ENCODE measurements around the gene CARD19. TPM values are rescaled to one million over a fixed set of nuclear protein-coding genes. Genes with fewer than 3 reads are reported as not detected.

CARD19 gene
- polyA plus RNA-seq, 1 donor (not counting 4 experiments of a cell fraction or from before 2014, with no cell fraction given), result 36.7 TPM

GRCh38 chr9:93081081-93081529 lies 14.9 kb upstream of the CARD19 start:
- no peaks in the 10 kb centered on the region for H3K4me1 ChIP-seq (ENCODE audit: control insufficient read depth, extremely low read depth, insufficient read depth, low read length)
- H4K20me1 ChIP-seq (ENCODE audit: control insufficient read depth, extremely low read depth, insufficient read depth, low read length), result no peaks in the 10 kb centered on the region
- dilution Hi-C loops (cut with MboI; ENCODE audit: extremely low pct_ligation_motif_present, low sequenced_read_pairs), result no loop called here
- DNase-seq (ENCODE audit: low read depth, low spot score) (no peak), FAIRE-seq (no peak)
- H2AFZ ChIP-seq (ENCODE audit: control insufficient read depth, low read length), result no peak overlapping the region
- H3K9ac ChIP-seq (ENCODE audit: control insufficient read depth, extremely low read depth, insufficient read depth, low read length), result no peak overlapping the region
- no peaks in the 10 kb centered on the region for H3K9me3 ChIP-seq (ENCODE audit: control insufficient read depth, low read depth, low read length)
- H3K9me1 ChIP-seq (ENCODE audit: control insufficient read depth, extremely low read depth, insufficient read depth, low read length), result no peaks in the 10 kb centered on the region
- peaks cover 3% of the 10 kb centered on the region for H3K27me3 ChIP-seq (ENCODE audit: control insufficient read depth, extremely low read depth, insufficient read depth, low read length)
- no peak overlapping the region for H3K4me2 ChIP-seq (ENCODE audit: control insufficient read depth, extremely low read depth, insufficient read depth, low read depth, low read length)
- no peak overlapping the region for H3K27ac ChIP-seq (ENCODE audit: control insufficient read depth, insufficient read depth, low read length)
- H3K36me3 ChIP-seq (ENCODE audit: control insufficient read depth in 2 of 2, extremely low read depth in 1 of 2, insufficient read depth in 2 of 2, low read length in 2 of 2), result no peaks in the 10 kb centered on the region
- H3K4me3 ChIP-seq (ENCODE audit: control insufficient read depth in 2 of 3, extremely low read depth in 1 of 3, insufficient read depth in 2 of 3, low read depth in 1 of 3, low read length in 3 of 3), result no peak overlapping the region
- H3K79me2 ChIP-seq (ENCODE audit: control insufficient read depth, insufficient read depth, low read length), result no peaks in the 10 kb centered on the region
- TF ChIP-seq EZH2 (IDR thresholded peaks at IDR 0.05; ENCODE audit: low read length), result no peak
- no peak for TF ChIP-seq CTCF (optimal IDR thresholded peaks at IDR 0.05 in 1 of 3, IDR thresholded peaks at IDR 0.05 in 1 of 3, conservative IDR thresholded peaks at IDR 0.05 in 1 of 3; ENCODE audit: extremely low read depth in 1 of 3, insufficient read depth in 2 of 3, low read length in 3 of 3)

- Histone ChIP-seq H3K4me3 (ENCODE audit: control insufficient read depth in 2 of 3, extremely low read depth in 1 of 3, insufficient read depth in 2 of 3, low read depth in 1 of 3, low read length in 3 of 3) (no peak overlapping the region), H2AFZ (ENCODE audit: control insufficient read depth, low read length) (no peak overlapping the region), H3K9ac (ENCODE audit: control insufficient read depth, extremely low read depth, insufficient read depth, low read length) (no peak overlapping the region), H4K20me1 (ENCODE audit: control insufficient read depth, extremely low read depth, insufficient read depth, low read length) (no peaks in the 10 kb centered on the region), H3K36me3 (ENCODE audit: control insufficient read depth in 2 of 2, extremely low read depth in 1 of 2, insufficient read depth in 2 of 2, low read length in 2 of 2) (no peaks in the 10 kb centered on the region), H3K4me1 (ENCODE audit: control insufficient read depth, extremely low read depth, insufficient read depth, low read length) (no peaks in the 10 kb centered on the region), H3K9me3 (ENCODE audit: control insufficient read depth, low read depth, low read length) (no peaks in the 10 kb centered on the region), H3K27me3 (ENCODE audit: control insufficient read depth, extremely low read depth, insufficient read depth, low read length) (peaks cover under 1% of the 10 kb centered on the region), H3K9me1 (ENCODE audit: control insufficient read depth, extremely low read depth, insufficient read depth, low read length) (no peaks in the 10 kb centered on the region), H3K27ac (ENCODE audit: control insufficient read depth, insufficient read depth, low read length) (no peak overlapping the region), H3K4me2 (ENCODE audit: control insufficient read depth, extremely low read depth, insufficient read depth, low read depth, low read length) (no peak overlapping the region), H3K79me2 (ENCODE audit: control insufficient read depth, insufficient read depth, low read length) (no peaks in the 10 kb centered on the region)
- FAIRE-seq, result no peak
- DNase-seq (ENCODE audit: low read depth, low spot score), result no peak
- dilution Hi-C loops (cut with MboI; ENCODE audit: extremely low pct_ligation_motif_present, low sequenced_read_pairs), result no loop called here
- TF ChIP-seq CTCF (optimal IDR thresholded peaks at IDR 0.05 in 1 of 3, IDR thresholded peaks at IDR 0.05 in 1 of 3, conservative IDR thresholded peaks at IDR 0.05 in 1 of 3; ENCODE audit: extremely low read depth in 1 of 3, insufficient read depth in 2 of 3, low read length in 3 of 3) (no peak), EZH2 (IDR thresholded peaks at IDR 0.05; ENCODE audit: low read length) (no peak)
Measured at GRCh38 chr9:93081931-93082330, 14.1 kb upstream of the CARD19 start.
